ENCODE data around the gene NCOA1.

Gene NCOA1

GRCh38 chr2:24507549-24507948 lies 16.5 kb downstream of the NCOA1 start:
- no peaks in the 10 kb centered on the region for H4K20me1 ChIP-seq (ENCODE audit: control insufficient read depth, insufficient read depth, low read depth, low read length)
- TF ChIP-seq EZH2phosphoT487 (IDR thresholded peaks at IDR 0.05; ENCODE audit: borderline replicate concordance, low read length) (no peak), CTCF (IDR thresholded peaks at IDR 0.05; ENCODE audit: low read depth, low read length, poor library complexity, severe bottlenecking) (no peak)
- H3K27me3 ChIP-seq (ENCODE audit: control insufficient read depth, low read length): no peaks in the 10 kb centered on the region
- no peak overlapping the region for H3K27ac ChIP-seq (ENCODE audit: low read depth, low read length)
- H3K36me3 ChIP-seq (ENCODE audit: control insufficient read depth, low read length): no peaks in the 10 kb centered on the region
- no peak overlapping the region for H3K4me3 ChIP-seq (ENCODE audit: low read length)
- no peaks in the 10 kb centered on the region for H3K9me3 ChIP-seq (ENCODE audit: control insufficient read depth, insufficient read depth, low read length)
- H3K4me1 ChIP-seq (ENCODE audit: control insufficient read depth, low read length): no peaks in the 10 kb centered on the region
- peaks cover 7% of the 10 kb centered on the region; the same call in 1 of the 2 replicates for H3K79me2 ChIP-seq (ENCODE audit: control insufficient read depth, low read length)
- H3K4me2 ChIP-seq (ENCODE audit: low read length): no peak overlapping the region
- H3K9me2 ChIP-seq (replicated peaks; ENCODE audit: control insufficient read depth, low read length): no peaks in the 10 kb centered on the region
- no peaks in the 10 kb centered on the region for H3F3A ChIP-seq (ENCODE audit: control insufficient read depth, insufficient read depth)

GRCh38 chr2:24508878-24509277 lies 17.8 kb downstream of the NCOA1 start:
- Histone ChIP-seq H3K4me2 (ENCODE audit: low read length) (no peak overlapping the region), H3K9me2 (replicated peaks; ENCODE audit: control insufficient read depth, low read length) (no peaks in the 10 kb centered on the region), H3K4me1 (ENCODE audit: control insufficient read depth, low read length) (no peaks in the 10 kb centered on the region), H3K27me3 (ENCODE audit: control insufficient read depth, low read length) (no peaks in the 10 kb centered on the region), H3F3A (ENCODE audit: control insufficient read depth, insufficient read depth) (no peaks in the 10 kb centered on the region), H3K79me2 (ENCODE audit: control insufficient read depth, low read length) (peaks cover 11% of the 10 kb centered on the region; the same call in 1 of the 2 replicates), H3K4me3 (ENCODE audit: low read length) (no peak overlapping the region), H4K20me1 (ENCODE audit: control insufficient read depth, insufficient read depth, low read depth, low read length) (no peaks in the 10 kb centered on the region), H3K9me3 (ENCODE audit: control insufficient read depth, insufficient read depth, low read length) (no peaks in the 10 kb centered on the region), H3K36me3 (ENCODE audit: control insufficient read depth, low read length) (no peaks in the 10 kb centered on the region), H3K27ac (ENCODE audit: low read depth, low read length) (no peak overlapping the region)
- no peak for TF ChIP-seq CTCF (IDR thresholded peaks at IDR 0.05; ENCODE audit: low read depth, low read length, poor library complexity, severe bottlenecking)
- no peak for TF ChIP-seq EZH2phosphoT487 (IDR thresholded peaks at IDR 0.05; ENCODE audit: borderline replicate concordance, low read length)

- peaks cover 11% of the 10 kb centered on the region; the same call in 1 of the 2 replicates for H3K79me2 ChIP-seq (ENCODE audit: control insufficient read depth, low read length)
- no peaks in the 10 kb centered on the region for H3K27me3 ChIP-seq (ENCODE audit: control insufficient read depth, low read length)
- no peak overlapping the region for H3K27ac ChIP-seq (ENCODE audit: low read depth, low read length)
- H3F3A ChIP-seq (ENCODE audit: control insufficient read depth, insufficient read depth): no peaks in the 10 kb centered on the region
- H3K36me3 ChIP-seq (ENCODE audit: control insufficient read depth, low read length): no peaks in the 10 kb centered on the region
- TF ChIP-seq CTCF (IDR thresholded peaks at IDR 0.05; ENCODE audit: low read depth, low read length, poor library complexity, severe bottlenecking) (no peak), EZH2phosphoT487 (IDR thresholded peaks at IDR 0.05; ENCODE audit: borderline replicate concordance, low read length) (no peak)
- no peak overlapping the region for H3K4me2 ChIP-seq (ENCODE audit: low read length)
- no peaks in the 10 kb centered on the region for H3K4me1 ChIP-seq (ENCODE audit: control insufficient read depth, low read length)
- no peaks in the 10 kb centered on the region for H3K9me3 ChIP-seq (ENCODE audit: control insufficient read depth, insufficient read depth, low read length)
- H4K20me1 ChIP-seq (ENCODE audit: control insufficient read depth, insufficient read depth, low read depth, low read length): no peaks in the 10 kb centered on the region
- H3K4me3 ChIP-seq (ENCODE audit: low read length): no peak overlapping the region
- H3K9me2 ChIP-seq (replicated peaks; ENCODE audit: control insufficient read depth, low read length): no peaks in the 10 kb centered on the region
Observed at GRCh38 chr2:24509425-24509824, 18.4 kb downstream of the NCOA1 start.
